Colonic mucosa (tissue), 4 donors: ENCODE data around the gene ATP6V1C2. TPM values are rescaled to one million over a fixed set of nuclear protein-coding genes. Genes with fewer than 3 reads are reported as not detected.

Experiments
- DNase-seq: peaks from one replicate; pipeline ENCODE4 v3.0.0-alpha.2; 2020
- H3K27ac ChIP-seq: fragments of 200-600 bp; one replicate; pipeline ENCODE4 v1.8.0; 2021
- H3K27me3 ChIP-seq: fragments of 200-600 bp; one replicate; pipeline ENCODE4 v1.8.0; 2021
- H3K36me3 ChIP-seq: fragments of 200-600 bp; one replicate; pipeline ENCODE4 v1.8.0; 2021
- H3K4me1 ChIP-seq: fragments of 200-600 bp; one replicate; pipeline ENCODE4 v1.8.0; 2021; ENCODE audit warnings: mild to moderate bottlenecking
- H3K4me3 ChIP-seq: fragments of 200-600 bp; one replicate; pipeline ENCODE4 v1.8.0; 2021
- H3K9ac ChIP-seq, 2 donors: one replicate each; pipeline ENCODE4 v1.7.0; 2013; ENCODE audit warnings: control low read depth in 2 of 2, low read depth in 2 of 2, low read length in 2 of 2
- H3K9me3 ChIP-seq: fragments of 200-600 bp; one replicate; pipeline ENCODE4 v1.8.0; 2021
- intact Hi-C: fragments of 100-400 bp; cut with DNase I; formaldehyde crosslinking; loops from one replicate; pipeline ENCODE4 v1.14.1; 2022
- total RNA-seq, 2 donors: library from RNA; stranded (reverse); fragmentation: NEBNext Ultra II Directional in 1 of 2; extraction: Animal tissue kit (Norgen Biotek cat#: 25700) in 1 of 2; gene quantifications; one replicate each; pipeline ENCODE4 v1.2.1, GENCODE V29; 2021
- TF ChIP-seq, protein P1 (sequence below): fragments of 200-600 bp; IDR thresholded peaks from one replicate; pipeline ENCODE4 v1.8.0; 2022; ENCODE audit warnings: antibody characterized with exemption, mild to moderate bottlenecking
- donor health status: healthy.
- donor health status: DM: no; HTN: no; CAD: no.
- donor health status: DM: no; HTN: no; CAD: no.

ATP6V1C2 gene
- total RNA-seq, 2 donors from 2014 or later = 1.4 to 1.7 TPM

DNA sequence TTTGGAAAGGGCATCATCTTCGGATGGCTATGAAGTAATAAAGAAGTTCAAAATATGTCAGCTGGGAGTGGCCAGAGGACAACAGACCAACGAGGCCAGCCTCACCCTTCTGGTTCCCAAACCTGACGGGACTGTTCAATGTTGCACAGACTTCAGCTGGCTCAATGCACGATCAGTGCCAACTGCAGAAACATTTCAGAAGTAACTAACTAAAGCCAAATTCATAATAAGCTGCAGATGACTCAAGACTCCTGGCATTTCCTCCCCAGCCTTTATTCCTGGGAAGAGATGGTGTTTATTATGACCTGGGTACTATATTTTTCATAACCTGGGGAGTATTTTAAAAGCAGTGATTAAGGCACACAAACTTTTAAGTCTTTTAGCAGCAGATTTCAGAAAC, 3.8 kb upstream of the ATP6V1C2 start:
- Histone ChIP-seq H3K27ac (no peak overlapping the region), H3K36me3 (no peaks in the 10 kb centered on the region), H3K9ac (no peak overlapping the region), H3K27me3 (peaks cover 22% of the 10 kb centered on the region), H3K4me1 (no peaks in the 10 kb centered on the region), H3K9me3 (no peaks in the 10 kb centered on the region), H3K4me3 (no peak overlapping the region)
- intact Hi-C loops = no loop called here
- DNase-seq = no peak
- TF ChIP-seq, protein P1, sequence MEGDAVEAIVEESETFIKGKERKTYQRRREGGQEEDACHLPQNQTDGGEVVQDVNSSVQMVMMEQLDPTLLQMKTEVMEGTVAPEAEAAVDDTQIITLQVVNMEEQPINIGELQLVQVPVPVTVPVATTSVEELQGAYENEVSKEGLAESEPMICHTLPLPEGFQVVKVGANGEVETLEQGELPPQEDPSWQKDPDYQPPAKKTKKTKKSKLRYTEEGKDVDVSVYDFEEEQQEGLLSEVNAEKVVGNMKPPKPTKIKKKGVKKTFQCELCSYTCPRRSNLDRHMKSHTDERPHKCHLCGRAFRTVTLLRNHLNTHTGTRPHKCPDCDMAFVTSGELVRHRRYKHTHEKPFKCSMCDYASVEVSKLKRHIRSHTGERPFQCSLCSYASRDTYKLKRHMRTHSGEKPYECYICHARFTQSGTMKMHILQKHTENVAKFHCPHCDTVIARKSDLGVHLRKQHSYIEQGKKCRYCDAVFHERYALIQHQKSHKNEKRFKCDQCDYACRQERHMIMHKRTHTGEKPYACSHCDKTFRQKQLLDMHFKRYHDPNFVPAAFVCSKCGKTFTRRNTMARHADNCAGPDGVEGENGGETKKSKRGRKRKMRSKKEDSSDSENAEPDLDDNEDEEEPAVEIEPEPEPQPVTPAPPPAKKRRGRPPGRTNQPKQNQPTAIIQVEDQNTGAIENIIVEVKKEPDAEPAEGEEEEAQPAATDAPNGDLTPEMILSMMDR = no peak

DNA sequence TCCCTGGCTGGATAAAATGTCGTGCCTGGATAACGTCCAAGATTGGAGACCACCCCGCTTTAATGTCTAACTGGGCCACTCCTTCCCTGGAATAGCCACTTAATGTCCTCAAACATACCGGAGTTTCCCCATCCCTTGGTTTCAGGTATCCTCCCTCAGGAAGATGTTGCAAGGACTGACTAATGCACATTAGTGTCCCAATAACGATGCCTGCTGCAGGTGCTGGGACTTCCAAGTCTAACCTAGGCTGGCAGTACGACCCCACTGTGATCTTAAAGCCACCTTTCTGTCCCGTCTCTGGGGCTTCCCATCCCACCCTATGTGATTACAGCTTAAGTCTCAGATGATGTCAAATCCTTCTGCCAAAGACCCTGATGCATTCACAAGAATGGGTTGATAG, 1.1 kb upstream of the ATP6V1C2 start:
- Histone ChIP-seq H3K4me3 (no peak overlapping the region), H3K27ac (no peak overlapping the region), H3K4me1 (no peaks in the 10 kb centered on the region), H3K27me3 (peaks cover 32% of the 10 kb centered on the region), H3K36me3 (no peaks in the 10 kb centered on the region), H3K9me3 (no peaks in the 10 kb centered on the region), H3K9ac (no peak overlapping the region)
- TF ChIP-seq, protein P1 = no peak
- no peak for DNase-seq
- intact Hi-C loops = no loop called here

DNA sequence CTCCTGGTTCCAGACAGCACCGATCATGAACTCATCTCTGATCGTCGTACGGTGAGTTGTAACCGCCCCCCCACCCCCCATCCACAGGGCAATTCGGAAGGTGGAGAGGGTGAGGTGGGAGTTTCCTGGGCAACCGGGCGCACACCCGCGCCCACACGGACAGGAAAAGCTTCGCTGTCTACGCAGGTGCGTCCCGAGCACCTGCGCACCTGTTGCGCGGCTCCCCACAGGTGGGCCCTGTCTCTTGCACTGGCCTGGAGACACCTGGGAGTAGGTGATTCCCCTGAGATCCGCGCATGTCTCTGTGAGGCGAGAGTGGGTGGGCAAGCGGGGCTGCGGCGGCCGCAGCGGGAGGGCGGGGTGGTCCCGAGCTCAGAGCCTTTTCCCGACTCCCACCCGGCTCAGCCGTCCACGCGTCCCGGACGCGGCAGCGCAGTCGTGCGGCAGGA, 459 bp upstream of the ATP6V1C2 start:
- Histone ChIP-seq H3K9me3 (no peaks in the 10 kb centered on the region), H3K4me1 (no peaks in the 10 kb centered on the region), H3K27ac (no peak overlapping the region), H3K9ac (peak overlapping the region in 1 of 2 donors; percentile 21), H3K4me3 (peak overlapping the region; percentile 54), H3K36me3 (no peaks in the 10 kb centered on the region), H3K27me3 (peaks cover 32% of the 10 kb centered on the region)
- no peak for DNase-seq
- TF ChIP-seq, protein P1 = no peak
- intact Hi-C loops = no loop called here

DNA sequence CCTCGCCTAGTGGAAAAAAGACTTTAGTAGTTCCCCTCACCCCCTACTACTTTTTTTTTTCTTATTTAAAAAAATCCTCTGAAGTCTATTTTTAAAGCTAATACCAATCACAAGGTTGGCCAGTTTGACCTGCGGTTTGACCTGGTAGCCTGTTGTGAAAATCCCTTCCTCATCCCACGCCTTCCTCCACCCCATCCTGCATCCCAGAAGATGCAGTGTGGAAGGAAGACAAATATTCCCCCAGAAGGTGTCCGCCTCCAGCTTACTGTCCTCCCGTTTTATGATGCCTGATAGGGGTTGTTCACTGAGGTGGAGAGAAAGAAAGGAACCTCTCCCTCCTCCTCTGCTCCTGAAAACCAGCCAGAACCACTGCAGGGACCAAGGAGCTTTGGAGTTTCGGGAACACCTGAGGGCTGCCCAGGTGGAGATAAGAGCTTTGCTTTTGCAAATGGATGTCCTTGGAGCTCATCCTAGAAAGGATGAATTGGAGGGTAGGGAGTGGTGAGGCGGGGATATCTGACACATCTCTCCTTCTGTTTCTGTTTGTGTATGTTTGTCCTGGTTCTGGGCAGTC, 909 bp downstream of the ATP6V1C2 start:
- peak overlapping the region; percentile 54 for H3K4me3 ChIP-seq
- intact Hi-C loops = no loop called here
- no peak overlapping the region for H3K9ac ChIP-seq
- peaks cover 32% of the 10 kb centered on the region for H3K27me3 ChIP-seq
- H3K36me3 ChIP-seq = no peaks in the 10 kb centered on the region
- H3K9me3 ChIP-seq = no peaks in the 10 kb centered on the region
- H3K4me1 ChIP-seq = no peaks in the 10 kb centered on the region
- DNase-seq = no peak
- H3K27ac ChIP-seq = no peak overlapping the region
- TF ChIP-seq, protein P1 = no peak

DNA sequence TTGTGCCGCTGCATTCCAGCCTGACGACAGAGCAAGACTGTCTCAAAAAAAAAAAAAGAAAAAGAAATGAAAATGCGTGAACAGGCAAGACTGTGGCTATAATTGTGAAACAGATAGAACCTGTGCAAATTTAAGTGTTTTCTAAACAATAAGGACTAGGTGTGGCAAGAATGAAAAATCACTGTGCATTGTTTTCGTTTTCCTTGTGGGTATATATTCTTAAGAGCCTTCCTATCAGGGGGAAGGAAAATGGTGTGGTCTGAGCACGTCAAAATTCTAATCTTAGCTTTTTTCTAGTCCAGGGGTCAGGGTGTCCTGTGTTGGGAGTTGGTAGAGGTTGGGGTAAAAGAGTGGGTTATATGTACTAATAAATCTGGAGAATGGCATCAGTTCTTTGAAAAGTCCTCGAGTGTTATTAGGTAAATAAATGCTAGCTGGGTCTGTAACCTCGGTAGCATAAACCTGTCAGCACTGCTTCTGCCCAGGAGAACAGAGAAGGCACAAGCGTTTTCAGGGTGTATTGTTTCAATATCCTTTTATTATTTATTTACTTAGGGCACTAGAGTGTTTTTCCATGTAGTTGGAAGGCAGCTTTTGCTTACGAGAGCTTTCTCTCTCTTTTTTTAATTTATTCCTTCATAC, 11.6 kb downstream of the ATP6V1C2 start:
- Histone ChIP-seq H3K36me3 (no peaks in the 10 kb centered on the region), H3K4me3 (no peak overlapping the region), H3K9ac (no peak overlapping the region), H3K27me3 (no peaks in the 10 kb centered on the region), H3K27ac (no peak overlapping the region), H3K9me3 (no peaks in the 10 kb centered on the region), H3K4me1 (no peaks in the 10 kb centered on the region)
- intact Hi-C loops = no loop called here
- no peak for DNase-seq
- TF ChIP-seq, protein P1 = no peak
